Nephron progenitor cell (in vitro differentiated cells): ENCODE data around the gene MIEN1.

Source experiments
- DNase-seq: peaks from one replicate; pipeline ENCODE4 v3.0.0; 2021
- H3K27ac Mint-ChIP-seq: 2 replicates; pipeline ENCODE4 v1.8.0; 2021; ENCODE audit warnings: mild to moderate bottlenecking, moderate library complexity, mixed read lengths
- H3K27me3 Mint-ChIP-seq: 2 replicates; pipeline ENCODE4 v1.8.0; 2021; ENCODE audit warnings: mild to moderate bottlenecking, low read depth, mixed read lengths; ENCODE audit not compliant: poor library complexity
- H3K36me3 Mint-ChIP-seq: 2 replicates; pipeline ENCODE4 v1.8.0; 2021; ENCODE audit warnings: low read depth, mixed read lengths
- H3K4me1 Mint-ChIP-seq: 2 replicates; pipeline ENCODE4 v1.8.0; 2021; ENCODE audit warnings: mixed read lengths
- H3K4me3 Mint-ChIP-seq: 2 replicates; pipeline ENCODE4 v1.8.0; 2021; ENCODE audit warnings: mild to moderate bottlenecking, moderate library complexity, mixed read lengths
- H3K9me3 Mint-ChIP-seq: 2 replicates; pipeline ENCODE4 v1.8.0; 2021; ENCODE audit warnings: mild to moderate bottlenecking, moderate library complexity, mixed read lengths
- TF ChIP-seq, protein P1 (sequence below): fragments of 200-600 bp; sonication (generic); IDR thresholded peaks from 2 replicates; pipeline ENCODE4 v1.5.0; 2021; ENCODE audit warnings: antibody characterized with exemption

Gene MIEN1

DNA sequence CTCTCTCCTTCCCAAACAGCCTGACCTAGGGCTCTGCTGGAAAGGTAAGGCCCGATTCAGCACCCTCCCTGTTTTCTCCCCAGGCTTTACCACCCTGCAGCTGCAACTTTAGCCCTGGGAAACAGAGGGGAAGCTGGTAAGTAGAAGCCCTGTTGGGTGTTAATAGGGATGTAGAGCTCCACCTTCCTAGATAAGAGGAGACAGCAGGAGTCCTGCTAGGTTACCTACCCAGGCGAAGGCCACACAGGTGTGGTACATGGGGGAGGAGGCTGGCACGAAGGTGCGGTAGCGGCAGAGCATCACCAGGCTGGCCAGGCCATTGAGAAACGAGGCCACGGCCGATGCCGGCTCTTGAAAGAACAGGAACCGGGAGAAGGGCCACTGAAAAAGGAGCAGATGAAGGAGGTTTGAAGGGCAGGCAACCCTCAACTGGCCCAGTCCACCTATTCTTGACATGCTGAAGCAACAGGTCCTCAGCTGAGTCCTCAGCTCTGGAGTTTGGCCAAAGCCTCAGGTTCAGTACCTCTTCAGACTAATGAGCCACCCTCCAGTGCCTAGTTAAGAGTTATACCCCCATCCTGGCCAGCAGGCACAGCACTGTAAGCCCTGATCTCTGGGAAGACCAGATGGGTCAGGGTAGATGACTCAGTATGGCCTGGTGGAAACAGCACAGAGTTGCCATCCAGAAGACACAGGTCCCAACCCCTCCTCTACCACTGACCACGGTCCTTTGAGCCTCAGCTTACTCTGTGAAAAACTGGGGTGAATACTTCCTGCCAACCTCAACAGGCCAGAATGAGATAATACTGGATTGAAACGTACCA lies 45.8 kb downstream of the MIEN1 start:
- no peaks in the 10 kb centered on the region for H3K9me3 Mint-ChIP-seq
- TF ChIP-seq, protein P1, sequence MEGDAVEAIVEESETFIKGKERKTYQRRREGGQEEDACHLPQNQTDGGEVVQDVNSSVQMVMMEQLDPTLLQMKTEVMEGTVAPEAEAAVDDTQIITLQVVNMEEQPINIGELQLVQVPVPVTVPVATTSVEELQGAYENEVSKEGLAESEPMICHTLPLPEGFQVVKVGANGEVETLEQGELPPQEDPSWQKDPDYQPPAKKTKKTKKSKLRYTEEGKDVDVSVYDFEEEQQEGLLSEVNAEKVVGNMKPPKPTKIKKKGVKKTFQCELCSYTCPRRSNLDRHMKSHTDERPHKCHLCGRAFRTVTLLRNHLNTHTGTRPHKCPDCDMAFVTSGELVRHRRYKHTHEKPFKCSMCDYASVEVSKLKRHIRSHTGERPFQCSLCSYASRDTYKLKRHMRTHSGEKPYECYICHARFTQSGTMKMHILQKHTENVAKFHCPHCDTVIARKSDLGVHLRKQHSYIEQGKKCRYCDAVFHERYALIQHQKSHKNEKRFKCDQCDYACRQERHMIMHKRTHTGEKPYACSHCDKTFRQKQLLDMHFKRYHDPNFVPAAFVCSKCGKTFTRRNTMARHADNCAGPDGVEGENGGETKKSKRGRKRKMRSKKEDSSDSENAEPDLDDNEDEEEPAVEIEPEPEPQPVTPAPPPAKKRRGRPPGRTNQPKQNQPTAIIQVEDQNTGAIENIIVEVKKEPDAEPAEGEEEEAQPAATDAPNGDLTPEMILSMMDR: no peak
- no peak for DNase-seq
- H3K27me3 Mint-ChIP-seq: peaks cover 12% of the 10 kb centered on the region
- H3K4me1 Mint-ChIP-seq: peaks cover 22% of the 10 kb centered on the region
- H3K4me3 Mint-ChIP-seq: no peak overlapping the region
- peaks cover 17% of the 10 kb centered on the region for H3K36me3 Mint-ChIP-seq
- H3K27ac Mint-ChIP-seq: no peak overlapping the region

DNA sequence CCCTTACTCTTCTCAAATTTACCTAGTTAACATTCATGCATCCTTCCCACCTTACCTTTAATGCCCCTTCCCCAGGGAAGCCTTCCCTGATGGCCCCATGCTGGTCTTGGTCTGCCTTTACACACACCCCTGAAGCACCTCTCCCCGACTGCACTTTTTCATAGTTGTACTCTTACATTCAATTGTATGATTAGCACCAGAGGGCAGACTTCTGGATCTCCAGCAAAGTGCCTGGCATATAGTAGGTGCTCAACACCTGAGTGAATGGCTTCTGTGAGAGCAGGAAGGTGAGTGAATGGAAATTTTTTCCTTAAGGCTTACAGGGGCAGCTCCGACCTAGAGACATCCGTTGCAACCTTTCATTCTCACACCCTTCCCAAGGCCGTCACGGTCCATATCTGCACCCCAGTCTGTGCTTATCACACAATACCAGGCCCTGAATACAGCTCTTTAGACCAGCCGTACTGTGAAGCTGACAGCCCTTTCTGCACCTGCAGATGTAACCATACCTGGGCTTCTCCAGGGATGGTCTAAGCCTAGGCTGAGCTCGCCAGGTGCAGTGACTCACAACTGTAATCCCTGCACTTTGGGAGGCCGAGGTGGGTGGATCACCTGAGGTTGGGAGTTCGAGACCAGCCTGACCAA lies 46.9 kb downstream of the MIEN1 start:
- peaks cover 17% of the 10 kb centered on the region for H3K36me3 Mint-ChIP-seq
- H3K4me1 Mint-ChIP-seq: peaks cover 21% of the 10 kb centered on the region
- peaks cover 6% of the 10 kb centered on the region for H3K27me3 Mint-ChIP-seq
- H3K9me3 Mint-ChIP-seq: no peaks in the 10 kb centered on the region
- TF ChIP-seq, protein P1: no peak
- no peak for DNase-seq
- no peak overlapping the region for H3K27ac Mint-ChIP-seq
- H3K4me3 Mint-ChIP-seq: no peak overlapping the region

DNA sequence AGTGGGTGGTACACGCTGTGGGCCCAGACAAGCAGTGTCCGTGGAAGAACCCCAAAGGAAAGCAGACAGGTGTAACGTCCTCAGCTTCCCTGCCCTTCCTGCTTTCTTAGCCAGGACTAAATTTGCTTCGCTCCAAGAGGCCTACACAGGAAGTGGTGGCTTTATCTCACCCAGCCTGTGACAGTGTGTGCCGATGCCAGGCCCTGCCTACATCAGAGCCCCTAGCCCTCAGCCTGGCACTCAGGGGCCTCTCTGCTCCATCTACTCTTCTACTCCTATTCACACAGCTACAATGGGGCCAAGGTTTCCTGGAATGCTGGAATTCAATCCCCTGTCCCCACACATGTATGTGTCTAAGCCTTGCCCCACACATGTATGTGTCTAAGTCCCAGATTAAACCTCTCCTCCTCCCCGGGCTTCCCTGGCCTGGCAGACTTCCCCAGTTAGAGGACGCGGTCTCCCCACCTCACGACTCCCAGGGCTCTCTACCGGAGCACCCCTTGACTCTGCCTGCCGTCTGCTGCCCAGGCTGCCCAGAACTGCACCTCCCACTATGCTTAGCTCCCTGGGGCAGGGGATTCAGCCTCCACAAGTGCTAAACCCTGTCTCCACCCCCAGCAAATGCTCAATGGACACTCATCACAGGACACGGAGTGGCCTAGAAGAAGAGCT lies 50.7 kb downstream of the MIEN1 start:
- Mint-ChIP-seq H3K36me3 (peaks cover 6% of the 10 kb centered on the region), H3K27me3 (peaks cover 4% of the 10 kb centered on the region), H3K27ac (no peak overlapping the region), H3K9me3 (no peaks in the 10 kb centered on the region), H3K4me3 (no peak overlapping the region), H3K4me1 (peaks cover 34% of the 10 kb centered on the region)
- no peak for DNase-seq
- TF ChIP-seq, protein P1: no peak
